ENCODE data around the gene SMC1B.
"Not testable (repeated sequence)": the region's sequence is repeated elsewhere in the genome, so short reads cannot be mapped to it uniquely, and the experiment has no call there.

SMC1B gene

GRCh38 chr22:45349916-45350315 is 63.5 kb downstream of the SMC1B start:
- DNase-seq (ENCODE audit: low read depth in 2 of 2): no peak

- DNase-seq (ENCODE audit: low read depth in 2 of 2): no peak
Observed at GRCh38 chr22:45344334-45344733, 69.1 kb downstream of the SMC1B start.

GRCh38 chr22:45343143-45343542 is 70.3 kb downstream of the SMC1B start:
- no peak for DNase-seq (ENCODE audit: low read depth in 2 of 2)

GRCh38 chr22:45341498-45341897 is 71.9 kb downstream of the SMC1B start:
- DNase-seq (ENCODE audit: low read depth in 2 of 2): peak in 1 of 2 donors; percentile 49

GRCh38 chr22:45340323-45340722 is 73.1 kb downstream of the SMC1B start:
- DNase-seq (ENCODE audit: low read depth in 2 of 2): no peak

GRCh38 chr22:45338795-45339194 is 74.6 kb downstream of the SMC1B start:
- no peak for DNase-seq (ENCODE audit: low read depth in 2 of 2)

- DNase-seq (ENCODE audit: low read depth in 2 of 2): no peak
Observed at GRCh38 chr22:45337536-45337935, 75.9 kb downstream of the SMC1B start.

- no peak for DNase-seq (ENCODE audit: low read depth in 2 of 2)
Observed at GRCh38 chr22:45336971-45337431, 76.4 kb downstream of the SMC1B start.

GRCh38 chr22:45335854-45336522 is 77.4 kb downstream of the SMC1B start:
- DNase-seq (ENCODE audit: low read depth in 2 of 2): no peak

- no peak for DNase-seq (ENCODE audit: low read depth in 2 of 2)
Observed at GRCh38 chr22:45335021-45335818, 78.2 kb downstream of the SMC1B start.

- DNase-seq (ENCODE audit: low read depth in 2 of 2): no peak
Observed at GRCh38 chr22:45334528-45334927, 78.9 kb downstream of the SMC1B start.

- no peak for DNase-seq (ENCODE audit: low read depth in 2 of 2)
Observed at GRCh38 chr22:45334068-45334467, 79.3 kb downstream of the SMC1B start.

- no peak for DNase-seq (ENCODE audit: low read depth in 2 of 2)
Observed at GRCh38 chr22:45332001-45332400, 81.4 kb downstream of the SMC1B start.

- DNase-seq (ENCODE audit: low read depth in 2 of 2): no peak
Observed at GRCh38 chr22:45331486-45331885, 81.9 kb downstream of the SMC1B start.

GRCh38 chr22:45330548-45330947 is 82.9 kb downstream of the SMC1B start:
- DNase-seq (ENCODE audit: low read depth in 2 of 2): no peak

GRCh38 chr22:45329530-45329936 is 83.9 kb downstream of the SMC1B start:
- no peak for DNase-seq (ENCODE audit: low read depth in 2 of 2)

- no peak for DNase-seq (ENCODE audit: low read depth in 2 of 2)
Observed at GRCh38 chr22:45328822-45329529, 84.4 kb downstream of the SMC1B start.

- not testable (repeated sequence) for DNase-seq (ENCODE audit: low read depth in 2 of 2)
Observed at GRCh38 chr22:45328261-45328660, 85.1 kb downstream of the SMC1B start.

- no peak for DNase-seq (ENCODE audit: low read depth in 2 of 2)
Observed at GRCh38 chr22:45324311-45324711, 89.1 kb downstream of the SMC1B start.

GRCh38 chr22:45323695-45324094 is 89.7 kb downstream of the SMC1B start:
- no peak for DNase-seq (ENCODE audit: low read depth in 2 of 2)

- DNase-seq (ENCODE audit: low read depth in 2 of 2): no peak
Observed at GRCh38 chr22:45322873-45323525, 90.4 kb downstream of the SMC1B start.

GRCh38 chr22:45321827-45322226 is 91.6 kb downstream of the SMC1B start:
- DNase-seq (ENCODE audit: low read depth in 2 of 2): no peak
